Neural progenitor cell (in vitro differentiated cells): ENCODE data around the gene MED27. TPM values are rescaled to one million over a fixed set of nuclear protein-coding genes. Genes with fewer than 3 reads are reported as not detected.

Experiments used
- DNase-seq: peaks from one replicate; pipeline ENCODE4 v3.0.0-alpha.2; 2016; ENCODE audit warnings: low spot score
- H2AFZ ChIP-seq: fragments of 200-600 bp; sonication (generic); replicated peaks from 2 replicates; pipeline ENCODE4 v1.6.1; 2016; ENCODE audit warnings: antibody characterized with exemption
- H3F3A ChIP-seq: fragments of 200-600 bp; sonication (generic); 2 replicates; pipeline ENCODE4 v1.6.1; 2016; ENCODE audit warnings: antibody characterized with exemption, low read depth
- H3K27ac ChIP-seq: fragments of 200-600 bp; sonication (generic); 2 replicates; pipeline ENCODE4 v1.5.1; 2016; ENCODE audit warnings: mild to moderate bottlenecking
- H3K27me3 ChIP-seq: fragments of 200-600 bp; sonication (generic); 2 replicates; pipeline ENCODE4 v1.6.1; 2016; ENCODE audit warnings: mild to moderate bottlenecking, moderate library complexity
- H3K36me3 ChIP-seq: fragments of 200-600 bp; sonication (generic); 2 replicates; pipeline ENCODE4 v1.5.1; 2016
- H3K4me1 ChIP-seq: fragments of 200-600 bp; sonication (generic); 2 replicates; pipeline ENCODE4 v1.6.1; 2016; ENCODE audit warnings: mixed run types
- H3K4me2 ChIP-seq: fragments of 200-600 bp; sonication (generic); 2 replicates; pipeline ENCODE4 v1.6.1; 2016
- H3K4me3 ChIP-seq: fragments of 200-600 bp; sonication (generic); 2 replicates; pipeline ENCODE4 v1.5.1; 2016
- H3K79me2 ChIP-seq: fragments of 200-600 bp; sonication (generic); 2 replicates; pipeline ENCODE4 v1.6.1; 2016; ENCODE audit warnings: low read depth
- H3K9ac ChIP-seq: fragments of 200-600 bp; sonication (generic); 2 replicates; pipeline ENCODE4 v1.6.1; 2016
- H3K9me3 ChIP-seq: fragments of 200-600 bp; sonication (generic); 2 replicates; pipeline ENCODE4 v1.5.1; 2016; ENCODE audit warnings: low read depth
- H4K20me1 ChIP-seq: fragments of 200-600 bp; sonication (generic); 2 replicates; pipeline ENCODE4 v1.6.1; 2016; ENCODE audit warnings: low read depth
- H3K27ac Mint-ChIP-seq: 3 replicates; pipeline ENCODE4 v1.8.0; 2021; ENCODE audit warnings: mixed read lengths
- H3K27me3 Mint-ChIP-seq: 2 replicates; pipeline ENCODE4 v1.8.0; 2022; ENCODE audit warnings: low read depth, mild to moderate bottlenecking, inconsistent platforms, moderate library complexity, mixed read lengths; ENCODE audit not compliant: insufficient read depth
- H3K36me3 Mint-ChIP-seq: 3 replicates; pipeline ENCODE4 v1.8.0; 2021; ENCODE audit warnings: mixed read lengths
- H3K4me1 Mint-ChIP-seq: 3 replicates; pipeline ENCODE4 v1.8.0; 2021; ENCODE audit warnings: mixed read lengths
- H3K4me3 Mint-ChIP-seq: 3 replicates; pipeline ENCODE4 v1.8.0; 2021; ENCODE audit warnings: mild to moderate bottlenecking, moderate library complexity, mixed read lengths
- H3K9me3 Mint-ChIP-seq: 3 replicates; pipeline ENCODE4 v1.8.0; 2020; ENCODE audit warnings: mixed read lengths
- EZH2 ChIP-seq: fragments of 200-600 bp; sonication (generic); IDR thresholded peaks from 2 replicates; pipeline ENCODE4 v1.6.1; 2017; ENCODE audit warnings: antibody characterized with exemption, mild to moderate bottlenecking, moderate library complexity
- EZH2phosphoT487 ChIP-seq: fragments of 200-600 bp; sonication (generic); IDR thresholded peaks from 2 replicates; pipeline ENCODE4 v1.6.1; 2017; ENCODE audit warnings: antibody characterized with exemption
- total RNA-seq: library from RNA; depleted of rRNA; stranded (reverse); fragments of >200 nt; gene quantifications from 2 replicates; pipeline ENCODE4 v1.2.3, GENCODE V29; 2015; ENCODE audit warnings: low replicate concordance
- TF ChIP-seq, protein P1 (sequence below): fragments of 200-600 bp; sonication (generic); IDR thresholded peaks from 2 replicates; pipeline ENCODE4 v1.5.1; 2017; ENCODE audit warnings: antibody characterized with exemption, mild to moderate bottlenecking

Gene MED27
- total RNA-seq, 1 donor from 2014 or later: 15.1 TPM

DNA sequence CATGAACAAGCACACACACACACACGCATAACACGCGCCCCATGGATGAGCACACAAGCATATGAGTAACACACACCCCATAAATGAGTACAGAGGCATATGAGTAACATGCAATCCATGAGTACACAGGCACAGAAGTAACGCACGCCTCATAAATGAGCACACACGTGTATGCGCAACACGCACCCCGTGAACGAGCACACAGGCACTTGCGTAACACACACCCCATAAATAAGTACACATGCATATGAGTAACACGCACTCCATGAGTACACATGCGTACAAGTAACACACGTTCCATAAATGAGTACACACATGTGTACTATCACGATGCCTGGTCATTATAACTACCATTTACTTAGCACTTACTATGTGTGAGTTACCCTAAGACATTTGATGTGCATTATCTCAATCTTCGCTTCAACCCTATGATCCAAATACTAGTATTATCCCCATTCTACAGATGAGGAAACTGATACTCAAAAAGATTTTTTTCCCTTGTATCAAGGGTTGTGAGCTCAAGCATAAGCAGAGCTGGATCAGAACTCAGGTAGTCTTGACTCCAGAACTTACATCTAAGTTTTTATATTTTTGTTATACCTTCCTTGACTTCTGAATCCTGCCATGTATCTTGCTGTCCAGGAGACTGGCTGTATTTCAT, 7.7 kb downstream of the MED27 start:
- Histone ChIP-seq H3K36me3 (no peaks in the 10 kb centered on the region), H3K4me3 (no peak overlapping the region), H2AFZ (no peak overlapping the region), H3K79me2 (peaks cover 47% of the 10 kb centered on the region), H3F3A (peaks cover 9% of the 10 kb centered on the region), H3K4me1 (peaks cover 1% of the 10 kb centered on the region), H3K27me3 (no peaks in the 10 kb centered on the region), H4K20me1 (peaks cover 52% of the 10 kb centered on the region), H3K27ac (no peak overlapping the region), H3K9me3 (no peaks in the 10 kb centered on the region), H3K9ac (no peak overlapping the region), H3K4me2 (no peak overlapping the region)
- no peak for DNase-seq
- no peaks in the 10 kb centered on the region for H3K4me1 Mint-ChIP-seq
- TF ChIP-seq, protein P1, sequence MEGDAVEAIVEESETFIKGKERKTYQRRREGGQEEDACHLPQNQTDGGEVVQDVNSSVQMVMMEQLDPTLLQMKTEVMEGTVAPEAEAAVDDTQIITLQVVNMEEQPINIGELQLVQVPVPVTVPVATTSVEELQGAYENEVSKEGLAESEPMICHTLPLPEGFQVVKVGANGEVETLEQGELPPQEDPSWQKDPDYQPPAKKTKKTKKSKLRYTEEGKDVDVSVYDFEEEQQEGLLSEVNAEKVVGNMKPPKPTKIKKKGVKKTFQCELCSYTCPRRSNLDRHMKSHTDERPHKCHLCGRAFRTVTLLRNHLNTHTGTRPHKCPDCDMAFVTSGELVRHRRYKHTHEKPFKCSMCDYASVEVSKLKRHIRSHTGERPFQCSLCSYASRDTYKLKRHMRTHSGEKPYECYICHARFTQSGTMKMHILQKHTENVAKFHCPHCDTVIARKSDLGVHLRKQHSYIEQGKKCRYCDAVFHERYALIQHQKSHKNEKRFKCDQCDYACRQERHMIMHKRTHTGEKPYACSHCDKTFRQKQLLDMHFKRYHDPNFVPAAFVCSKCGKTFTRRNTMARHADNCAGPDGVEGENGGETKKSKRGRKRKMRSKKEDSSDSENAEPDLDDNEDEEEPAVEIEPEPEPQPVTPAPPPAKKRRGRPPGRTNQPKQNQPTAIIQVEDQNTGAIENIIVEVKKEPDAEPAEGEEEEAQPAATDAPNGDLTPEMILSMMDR: no peak
- TF ChIP-seq EZH2phosphoT487: no peak
- TF ChIP-seq EZH2: no peak
- H3K9me3 Mint-ChIP-seq: no peaks in the 10 kb centered on the region
- H3K4me3 Mint-ChIP-seq: peak overlapping the region; percentile 21
- no peak overlapping the region for H3K27ac Mint-ChIP-seq
- peaks cover 8% of the 10 kb centered on the region for H3K36me3 Mint-ChIP-seq
- peaks cover 4% of the 10 kb centered on the region for H3K27me3 Mint-ChIP-seq

DNA sequence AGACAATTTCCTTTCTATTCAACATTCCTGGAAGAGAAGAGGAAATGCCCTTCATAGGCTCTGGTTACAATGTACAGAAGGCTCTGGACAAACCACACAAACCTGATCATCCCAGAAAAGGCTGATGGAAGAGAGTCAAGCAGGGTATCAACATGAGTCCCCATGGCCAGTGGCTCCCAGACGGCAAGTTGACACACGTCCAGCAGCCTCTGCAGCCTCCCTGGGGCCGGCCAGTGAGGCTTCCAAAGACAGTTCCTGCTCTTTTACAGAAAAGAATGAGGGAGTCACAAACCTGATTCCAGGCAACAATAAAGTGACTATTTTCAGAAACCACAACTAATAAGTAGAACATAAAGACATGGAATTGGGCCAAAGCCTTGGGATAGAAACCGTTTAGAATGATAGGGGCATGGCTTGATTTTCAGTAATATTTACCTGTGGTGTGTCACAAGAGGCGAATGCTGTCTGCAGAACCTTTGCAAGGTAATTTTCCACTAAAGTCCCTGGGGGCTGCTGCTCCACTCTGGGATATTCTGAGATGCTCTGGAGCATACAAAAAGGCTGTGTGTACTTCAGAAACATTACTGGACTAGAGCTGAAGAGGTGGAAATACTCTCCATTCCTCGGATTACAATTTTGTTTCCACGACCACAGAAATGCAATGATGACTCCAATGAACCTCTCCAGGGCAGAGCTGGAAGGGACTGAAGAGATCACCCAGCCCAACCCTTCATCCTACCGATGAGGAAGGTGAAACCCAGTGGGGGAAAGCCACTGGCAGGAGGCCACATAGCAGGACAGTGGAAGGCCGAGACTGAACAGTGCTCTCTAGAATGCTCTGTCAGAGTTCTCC, 10.4 kb downstream of the MED27 start:
- Histone ChIP-seq H3K36me3 (no peaks in the 10 kb centered on the region), H3K79me2 (peaks cover 39% of the 10 kb centered on the region), H3K4me3 (no peak overlapping the region), H2AFZ (no peak overlapping the region), H4K20me1 (peaks cover 63% of the 10 kb centered on the region), H3K27ac (no peak overlapping the region), H3K9me3 (no peaks in the 10 kb centered on the region), H3F3A (peaks cover 4% of the 10 kb centered on the region), H3K4me2 (no peak overlapping the region), H3K9ac (no peak overlapping the region), H3K27me3 (no peaks in the 10 kb centered on the region), H3K4me1 (peaks cover 3% of the 10 kb centered on the region)
- Mint-ChIP-seq H3K27me3 (peaks cover 4% of the 10 kb centered on the region), H3K9me3 (no peaks in the 10 kb centered on the region), H3K36me3 (peaks cover 6% of the 10 kb centered on the region), H3K4me1 (no peaks in the 10 kb centered on the region), H3K4me3 (no peak overlapping the region), H3K27ac (no peak overlapping the region)
- no peak for DNase-seq
- TF ChIP-seq, protein P1: no peak
- TF ChIP-seq EZH2phosphoT487 (no peak), EZH2 (no peak)

DNA sequence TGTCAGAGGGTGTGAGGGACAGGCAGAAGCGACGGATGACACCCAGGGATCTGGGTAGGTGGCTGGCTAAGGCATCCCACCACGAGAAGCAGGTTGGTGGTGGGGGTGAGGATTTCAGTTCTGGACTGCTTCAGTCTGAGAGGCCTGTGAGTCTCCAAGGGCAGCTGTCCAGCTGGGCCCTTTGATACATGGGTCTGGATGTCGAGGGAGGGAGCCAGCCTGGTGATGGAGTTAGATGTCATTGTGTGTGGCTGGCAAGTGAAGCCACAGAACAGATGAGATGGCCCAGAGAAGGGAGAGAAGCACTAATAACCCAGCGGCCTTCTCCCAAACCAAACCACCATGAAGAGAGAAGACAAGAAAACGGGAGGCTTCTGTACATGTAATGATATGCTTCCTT, 11.1 kb downstream of the MED27 start:
- Histone ChIP-seq H3K4me1 (peaks cover 3% of the 10 kb centered on the region), H3K4me2 (no peak overlapping the region), H3K79me2 (peaks cover 34% of the 10 kb centered on the region), H3K36me3 (no peaks in the 10 kb centered on the region), H3K9me3 (no peaks in the 10 kb centered on the region), H3K9ac (no peak overlapping the region), H3F3A (peaks cover 4% of the 10 kb centered on the region), H2AFZ (no peak overlapping the region), H3K4me3 (no peak overlapping the region), H3K27ac (no peak overlapping the region), H4K20me1 (peaks cover 66% of the 10 kb centered on the region), H3K27me3 (no peaks in the 10 kb centered on the region)
- Mint-ChIP-seq H3K9me3 (no peaks in the 10 kb centered on the region), H3K27ac (peak overlapping the region; percentile 11), H3K4me3 (no peak overlapping the region), H3K4me1 (no peaks in the 10 kb centered on the region), H3K36me3 (peaks cover 6% of the 10 kb centered on the region), H3K27me3 (peaks cover 4% of the 10 kb centered on the region)
- no peak for TF ChIP-seq EZH2
- TF ChIP-seq, protein P1: no peak
- DNase-seq: no peak
